CD4-positive, alpha-beta memory T cell (primary cell): ENCODE data around the gene CORO2B. TPM values are rescaled to one million over a fixed set of nuclear protein-coding genes. Genes with fewer than 3 reads are reported as not detected.

ENCODE experiments used
- CTCF ChIA-PET: fragments of 350-600 bp; sonication (Branson Sonifier 250); formaldehyde crosslinking; loops from one replicate; lab custom pipeline; 2021; ENCODE audit warnings: inconsistent platforms; ENCODE audit not compliant: partially characterized antibody; lab: Charles Lee
- POLR2A ChIA-PET: fragments of 350-600 bp; sonication (Branson Sonifier 250); formaldehyde crosslinking; loops from one replicate; lab custom pipeline; 2021; ENCODE audit not compliant: partially characterized antibody; lab: Charles Lee
- DNase-seq, 5 donors: peaks; one replicate each; pipeline versions ENCODE4 v3.0.0 to v3.0.0-alpha.2; 2020 to 2022; ENCODE audit warnings: mixed read lengths in 1 of 5
- H3K27ac ChIP-seq: one replicate; pipeline ENCODE4 v1.7.0; 2013; ENCODE audit warnings: low read depth, low read length
- H3K27me3 ChIP-seq: 2 replicates; pipeline ENCODE4 v1.7.0; 2013; ENCODE audit warnings: mild to moderate bottlenecking, low read length, moderate library complexity; ENCODE audit not compliant: insufficient read depth
- H3K36me3 ChIP-seq: 2 replicates; pipeline ENCODE4 v1.7.0; 2013; ENCODE audit warnings: mild to moderate bottlenecking, low read length, moderate library complexity; ENCODE audit not compliant: insufficient read depth
- H3K4me1 ChIP-seq: 2 replicates; pipeline ENCODE4 v1.7.0; 2013; ENCODE audit warnings: mild to moderate bottlenecking, low read length, moderate library complexity; ENCODE audit not compliant: insufficient read depth
- H3K4me3 ChIP-seq, 2 donors: one replicate each; pipeline ENCODE4 v1.7.0; 2013; ENCODE audit warnings: low read length in 2 of 2, mild to moderate bottlenecking in 1 of 2
- H3K9me3 ChIP-seq, 2 donors: one replicate each; pipeline ENCODE4 v1.7.0; 2013; ENCODE audit warnings: low read length in 2 of 2, control low read depth in 1 of 2; ENCODE audit not compliant: control insufficient read depth in 1 of 2
- H3K27ac Mint-ChIP-seq, 7 donors: one replicate each; pipeline ENCODE4 v1.8.0; 2020 to 2021; ENCODE audit warnings: mixed read lengths in 7 of 7, mild to moderate bottlenecking in 6 of 7, inconsistent platforms in 3 of 7, moderate library complexity in 3 of 7
- H3K27me3 Mint-ChIP-seq, 2 donors: one replicate each; pipeline ENCODE4 v1.8.0; 2020 to 2021; ENCODE audit warnings: mixed read lengths in 2 of 2
- H3K36me3 Mint-ChIP-seq, 2 donors: one replicate each; pipeline ENCODE4 v1.8.0; 2020 to 2021; ENCODE audit warnings: mixed read lengths in 2 of 2, inconsistent platforms in 1 of 2, mild to moderate bottlenecking in 1 of 2
- H3K4me1 Mint-ChIP-seq, 4 donors: one replicate each; pipeline ENCODE4 v1.8.0; 2020 to 2021; ENCODE audit warnings: mixed read lengths in 4 of 4, mild to moderate bottlenecking in 1 of 4
- H3K4me3 Mint-ChIP-seq, 8 donors: one replicate each; pipeline ENCODE4 v1.8.0; 2020 to 2021; ENCODE audit warnings: mixed read lengths in 8 of 8, mild to moderate bottlenecking in 7 of 8, moderate library complexity in 6 of 8, inconsistent platforms in 3 of 8
- H3K9me3 Mint-ChIP-seq, 8 donors: one replicate each; pipeline ENCODE4 v1.8.0; 2020 to 2021; ENCODE audit warnings: mixed read lengths in 8 of 8, mild to moderate bottlenecking in 5 of 8, inconsistent platforms in 3 of 8, moderate library complexity in 1 of 8
- intact Hi-C: fragments of 100-400 bp; cut with micrococcal nuclease; formaldehyde crosslinking; loops from one replicate; pipeline ENCODE4 v1.15.1; 2023
- polyA plus RNA-seq, 2 donors: library from polyadenylated mRNA; unstranded; fragments of 300-500 nt; fragmentation: Illumina TruSeq; gene quantifications; one replicate each; pipeline ENCODE4 v1.2.3, GENCODE V29; 2021
- total RNA-seq, 2 experiments: library from RNA; stranded (reverse); gene quantifications; one replicate each; pipeline ENCODE4 v1.2.3, GENCODE V29; 2021

CORO2B gene
- total and polyA plus RNA-seq, 4 experiments from 2014 or later, result not detected

DNA sequence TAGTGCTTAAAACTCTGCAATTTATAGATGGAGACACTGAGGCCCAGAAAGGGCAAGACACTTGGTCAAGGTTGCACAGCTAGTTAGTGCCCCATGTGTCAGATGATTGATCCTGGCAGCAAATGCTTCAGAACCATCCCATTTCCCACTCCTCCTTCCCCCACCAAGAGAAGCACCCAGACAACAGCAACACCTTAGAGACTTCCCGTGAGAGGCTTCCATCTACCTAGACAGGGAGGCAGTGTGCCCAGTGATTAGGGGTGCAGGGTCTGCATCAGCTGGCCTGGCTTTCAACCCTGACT, 77.6 kb downstream of the CORO2B start:
- Mint-ChIP-seq H3K27me3 (no peaks in the 10 kb centered on the region), H3K27ac (no peak overlapping the region), H3K4me1 (no peaks in the 10 kb centered on the region), H3K9me3 (peaks cover 0 to 2% (median 0%) of the 10 kb centered on the region in 8 donors), H3K36me3 (no peaks in the 10 kb centered on the region), H3K4me3 (no peak overlapping the region)
- Histone ChIP-seq H3K4me3 (no peak overlapping the region), H3K36me3 (no peaks in the 10 kb centered on the region), H3K9me3 (no peaks in the 10 kb centered on the region), H3K4me1 (no peaks in the 10 kb centered on the region), H3K27ac (no peak overlapping the region), H3K27me3 (no peaks in the 10 kb centered on the region)
- ChIA-PET POLR2A (no interaction called here), CTCF (no interaction called here)
- DNase-seq, result no peak
- intact Hi-C loops, result no loop called here

DNA sequence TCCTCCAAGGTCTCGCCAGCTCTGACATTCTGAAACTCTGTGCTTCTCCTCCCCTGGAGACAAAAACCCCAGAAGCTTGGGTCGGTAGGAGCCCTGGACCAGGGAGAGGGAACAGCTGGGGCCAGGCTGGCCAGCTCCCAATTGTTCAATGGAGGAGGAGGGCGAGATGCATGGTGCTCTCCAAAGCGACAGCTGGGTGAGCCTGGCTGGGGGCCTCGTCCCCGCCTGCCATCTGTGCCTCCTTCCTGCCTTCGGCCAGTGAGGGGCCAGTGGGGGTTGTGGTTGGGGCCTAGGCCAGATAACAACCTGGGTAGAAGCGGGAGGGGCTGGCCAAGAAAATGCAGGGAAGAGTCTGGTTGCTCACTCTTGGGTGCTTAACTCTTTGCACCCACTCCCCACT, 79.4 kb downstream of the CORO2B start:
- Histone ChIP-seq H3K27me3 (no peaks in the 10 kb centered on the region), H3K4me1 (no peaks in the 10 kb centered on the region), H3K9me3 (no peaks in the 10 kb centered on the region), H3K4me3 (no peak overlapping the region), H3K27ac (no peak overlapping the region), H3K36me3 (no peaks in the 10 kb centered on the region)
- H3K4me1 Mint-ChIP-seq, result no peaks in the 10 kb centered on the region
- no peak for DNase-seq
- H3K27ac Mint-ChIP-seq, result no peak overlapping the region
- intact Hi-C loops, result no loop called here
- H3K36me3 Mint-ChIP-seq, result no peaks in the 10 kb centered on the region
- H3K27me3 Mint-ChIP-seq, result peaks cover 2 to 7% of the 10 kb centered on the region in 2 donors
- no peak overlapping the region for H3K4me3 Mint-ChIP-seq
- POLR2A ChIA-PET, result no interaction called here
- H3K9me3 Mint-ChIP-seq, result peaks cover 0 to 3% (median 0%) of the 10 kb centered on the region in 8 donors
- CTCF ChIA-PET, result interaction anchor here (1.0 to 2.1 kb wide), 3 partner anchors 10 to 15 kb away, joined by 3 to 11 read pairs (median 3); no protein-coding TSS in a partner anchor

DNA sequence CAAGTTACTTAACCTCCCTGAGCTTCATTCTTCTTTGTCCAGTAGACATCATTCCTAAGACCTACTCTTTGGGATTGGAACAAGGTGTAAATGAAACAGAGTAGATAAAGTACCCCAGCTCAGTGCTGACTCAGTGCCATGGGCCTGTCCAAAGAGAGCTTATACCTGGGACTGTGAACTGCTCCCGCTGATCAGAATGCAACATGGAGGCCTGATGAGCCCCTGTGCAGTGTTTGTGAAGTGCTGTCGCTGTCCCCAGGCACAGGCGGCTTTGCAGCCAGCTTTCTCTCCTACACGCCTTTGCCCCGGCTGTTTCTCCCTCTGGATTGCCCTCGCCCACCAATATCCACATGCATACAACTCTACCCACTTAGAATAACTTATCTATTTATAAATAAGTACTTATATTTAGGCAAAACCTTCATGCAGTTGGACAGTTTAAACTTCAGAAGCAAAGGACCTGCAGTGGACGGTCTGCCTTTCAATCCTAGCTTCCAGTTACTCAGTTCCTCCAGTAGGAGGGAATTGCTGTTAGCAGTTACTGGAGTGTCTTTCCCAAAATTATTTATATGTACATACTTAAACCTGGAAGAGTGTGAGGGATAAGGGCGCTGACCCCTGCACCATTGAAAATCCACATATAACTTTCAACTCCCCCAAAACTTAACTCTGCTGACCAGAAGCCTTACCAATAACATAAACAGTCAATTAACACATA, 80.0 kb downstream of the CORO2B start:
- no peak overlapping the region for H3K27ac Mint-ChIP-seq
- H3K9me3 ChIP-seq, result no peaks in the 10 kb centered on the region
- H3K27me3 ChIP-seq, result no peaks in the 10 kb centered on the region
- peaks cover 3 to 8% of the 10 kb centered on the region in 2 donors for H3K27me3 Mint-ChIP-seq
- POLR2A ChIA-PET, result no interaction called here
- no peak overlapping the region for H3K4me3 Mint-ChIP-seq
- DNase-seq, result no peak
- no peaks in the 10 kb centered on the region for H3K36me3 ChIP-seq
- CTCF ChIA-PET, result interaction anchor here (1.0 to 2.1 kb wide), 2 partner anchors 12 to 15 kb away, joined by 3 to 11 read pairs; no protein-coding TSS in a partner anchor
- H3K27ac ChIP-seq, result no peak overlapping the region
- intact Hi-C loops, result no loop called here
- peaks cover 0 to 8% (median under 1%) of the 10 kb centered on the region in 8 donors for H3K9me3 Mint-ChIP-seq
- H3K4me1 ChIP-seq, result no peaks in the 10 kb centered on the region
- no peaks in the 10 kb centered on the region for H3K36me3 Mint-ChIP-seq
- H3K4me1 Mint-ChIP-seq, result no peaks in the 10 kb centered on the region
- H3K4me3 ChIP-seq, result no peak overlapping the region

DNA sequence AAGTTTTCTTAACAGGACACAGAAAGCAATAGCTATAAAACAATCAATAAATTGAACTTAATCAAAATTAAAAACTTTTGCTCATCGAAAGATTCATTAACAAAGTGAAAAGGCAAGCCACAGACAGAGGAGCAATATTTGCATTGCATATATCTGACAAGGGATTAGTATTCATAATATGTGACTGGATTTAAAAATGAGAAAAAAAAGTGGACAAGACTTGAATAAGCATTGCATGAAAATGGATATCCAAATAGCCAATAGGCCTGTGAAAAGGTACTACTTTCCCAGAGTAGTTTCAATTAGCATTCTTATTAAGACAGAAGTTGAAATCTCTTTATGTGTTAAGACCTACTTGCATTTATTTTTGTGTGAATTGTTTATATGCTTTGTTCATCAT, 84.7 kb downstream of the CORO2B start:
- Histone ChIP-seq H3K9me3 (no peaks in the 10 kb centered on the region), H3K4me1 (no peaks in the 10 kb centered on the region), H3K27me3 (no peaks in the 10 kb centered on the region), H3K36me3 (no peaks in the 10 kb centered on the region), H3K4me3 (no peak overlapping the region), H3K27ac (no peak overlapping the region)
- peaks cover 0 to 10% (median 2%) of the 10 kb centered on the region in 8 donors for H3K9me3 Mint-ChIP-seq
- ChIA-PET POLR2A (no interaction called here), CTCF (interaction anchor here (1.6 to 5.5 kb wide), 2 partner anchors 10 to 11 kb away, joined by 3 to 43 read pairs; no protein-coding TSS in a partner anchor)
- peaks cover 11 to 16% of the 10 kb centered on the region in 2 donors for H3K27me3 Mint-ChIP-seq
- no peaks in the 10 kb centered on the region for H3K36me3 Mint-ChIP-seq
- no peak overlapping the region for H3K27ac Mint-ChIP-seq
- no peaks in the 10 kb centered on the region for H3K4me1 Mint-ChIP-seq
- intact Hi-C loops, result no loop called here
- no peak overlapping the region for H3K4me3 Mint-ChIP-seq
- no peak for DNase-seq

DNA sequence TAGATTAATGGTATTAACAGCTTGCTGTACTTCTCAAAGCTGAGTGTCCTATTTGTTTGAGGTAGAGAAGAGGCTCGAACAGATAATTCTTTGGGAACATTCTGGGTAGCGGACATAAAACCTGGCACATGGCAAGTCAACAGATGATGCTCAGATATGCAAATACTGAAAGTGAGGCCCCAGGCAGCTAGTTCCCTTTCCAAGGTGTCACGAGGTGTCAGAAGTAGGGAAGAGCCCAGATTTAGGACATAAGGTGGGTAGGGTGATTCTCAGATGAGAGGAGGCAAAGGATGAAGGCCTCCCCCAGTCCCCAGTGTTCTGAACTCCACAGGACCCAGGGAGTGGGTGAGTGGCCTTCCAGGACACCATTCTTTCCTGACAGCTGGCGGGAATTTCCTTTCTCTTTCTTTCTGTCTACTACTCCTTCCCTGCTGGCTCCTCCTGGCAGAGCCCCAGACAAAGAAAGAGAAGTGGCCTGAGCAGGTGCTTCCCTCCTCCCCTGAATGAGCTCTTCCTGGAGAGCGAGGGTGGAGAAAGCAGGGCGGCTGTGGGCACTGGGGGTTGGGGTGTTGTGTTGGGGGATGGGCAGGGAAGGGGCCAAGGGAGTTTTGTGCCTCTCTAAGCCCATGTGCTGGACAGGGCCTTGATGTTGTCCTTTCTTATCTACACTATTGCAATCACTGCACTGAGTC, 87.5 kb downstream of the CORO2B start:
- Histone ChIP-seq H3K9me3 (no peaks in the 10 kb centered on the region), H3K27me3 (no peaks in the 10 kb centered on the region), H3K27ac (no peak overlapping the region), H3K4me3 (no peak overlapping the region), H3K36me3 (no peaks in the 10 kb centered on the region), H3K4me1 (no peaks in the 10 kb centered on the region)
- H3K9me3 Mint-ChIP-seq, result peaks cover 0 to 10% (median 2%) of the 10 kb centered on the region in 8 donors
- ChIA-PET POLR2A (no interaction called here), CTCF (interaction anchor here (1.3 to 5.5 kb wide), 2 partner anchors 7 to 106 kb away, joined by 3 to 43 read pairs; no protein-coding TSS in a partner anchor)
- H3K36me3 Mint-ChIP-seq, result no peaks in the 10 kb centered on the region
- H3K27ac Mint-ChIP-seq, result no peak overlapping the region
- H3K4me3 Mint-ChIP-seq, result no peak overlapping the region
- peaks cover 13 to 21% of the 10 kb centered on the region in 2 donors for H3K27me3 Mint-ChIP-seq
- no peaks in the 10 kb centered on the region for H3K4me1 Mint-ChIP-seq
- intact Hi-C loops, result no loop called here
- no peak for DNase-seq

DNA sequence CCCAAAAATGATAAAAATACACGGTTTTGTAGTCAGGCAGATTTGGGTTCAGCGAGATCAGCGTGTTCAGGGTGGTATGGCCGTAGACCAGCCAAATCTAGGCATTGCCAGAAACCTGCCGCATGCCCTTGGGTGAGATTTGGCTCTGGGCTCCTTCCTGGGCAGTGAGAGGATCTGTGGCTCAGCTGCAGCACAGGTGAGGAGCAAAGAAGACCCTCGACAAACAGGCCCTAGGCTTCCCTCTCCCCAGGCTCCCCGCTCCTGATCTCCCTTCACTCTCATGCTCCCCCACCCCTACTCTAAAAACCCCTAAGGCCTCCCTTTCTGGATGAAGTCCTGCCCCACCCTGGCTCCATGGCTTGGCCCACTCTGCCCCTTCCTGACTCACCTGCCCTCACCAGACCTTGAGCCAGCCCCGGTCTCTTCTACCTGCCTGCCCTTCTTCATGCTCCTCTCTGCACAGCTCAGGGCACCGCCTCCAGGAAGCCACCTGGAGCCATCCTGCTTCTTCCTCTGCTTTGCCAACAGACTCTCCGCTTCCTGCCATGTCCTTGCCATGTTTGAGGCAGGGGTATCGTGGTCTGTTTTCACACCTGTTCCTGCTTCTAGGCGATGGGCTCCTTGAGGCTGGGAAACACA, 88.1 kb downstream of the CORO2B start:
- no peaks in the 10 kb centered on the region for H3K36me3 Mint-ChIP-seq
- DNase-seq, result no peak

More for the DNA sequence above, 88.1 kb downstream of the CORO2B start:
- no peak overlapping the region for H3K4me3 Mint-ChIP-seq
- intact Hi-C loops, result no loop called here
- CTCF ChIA-PET, result interaction anchor here (5.5 kb wide), 1 partner anchor 7 kb away, joined by 43 read pairs; no protein-coding TSS in a partner anchor
- no peak overlapping the region for H3K27ac Mint-ChIP-seq
- Histone ChIP-seq H3K27ac (no peak overlapping the region), H3K27me3 (no peaks in the 10 kb centered on the region), H3K36me3 (no peaks in the 10 kb centered on the region), H3K4me1 (no peaks in the 10 kb centered on the region), H3K9me3 (no peaks in the 10 kb centered on the region), H3K4me3 (no peak overlapping the region)
- peaks cover 13 to 27% of the 10 kb centered on the region in 2 donors for H3K27me3 Mint-ChIP-seq
- H3K9me3 Mint-ChIP-seq, result peaks cover 0 to 10% (median 2%) of the 10 kb centered on the region in 8 donors
- no peaks in the 10 kb centered on the region for H3K4me1 Mint-ChIP-seq
- POLR2A ChIA-PET, result no interaction called here
